ENCODE measurements around the gene PXK.

- TF ChIP-seq CTCF (IDR thresholded peaks at IDR 0.05), result no peak
- TF ChIP-seq POLR2AphosphoS5 (IDR thresholded peaks at IDR 0.05), result no peak
- no peak for TF ChIP-seq POLR2A (IDR thresholded peaks at IDR 0.05; ENCODE audit: low read depth)
- no peak for TF ChIP-seq EP300 (IDR thresholded peaks at IDR 0.05)
These were observed 134.3 kb downstream of the PXK start for GRCh38 chr3:58466899-58467563.
